Stomach (tissue), 9 donors: ENCODE data around the gene SUCLG2. TPM values are rescaled to one million over a fixed set of nuclear protein-coding genes. Genes with fewer than 3 reads are reported as not detected.
"Not testable (repeated sequence)": the region's sequence is repeated elsewhere in the genome, so short reads cannot be mapped to it uniquely, and the experiment has no call there.

Experiments used
- DNase-seq, 2 donors: peaks; one replicate each; pipeline versions ENCODE4 v3.0.0 to v3.0.0-alpha.2; 2013 to 2019
- H3K27ac ChIP-seq, 5 donors: fragments of 200-600 bp in 4 of 5; sonication (generic) in 4 of 5; one replicate each; pipeline ENCODE4 v1.5.1; 2013 to 2019; ENCODE audit warnings: mild to moderate bottlenecking in 1 of 5, moderate library complexity in 1 of 5
- H3K27me3 ChIP-seq, 3 donors: fragments of 200-600 bp; sonication (generic); one replicate each; pipeline ENCODE4 v1.5.1; 2017 to 2019; ENCODE audit warnings: mixed run types in 1 of 3
- H3K36me3 ChIP-seq, 4 donors: fragments of 200-600 bp; sonication (generic); 1 replicate in 3 of 4; 2 replicates in 1 of 4; pipeline ENCODE4 v1.5.1; 2016 to 2019
- H3K4me1 ChIP-seq, 4 donors: fragments of 200-600 bp; sonication (generic); one replicate each; pipeline ENCODE4 v1.5.1; 2016 to 2019
- H3K4me3 ChIP-seq, 4 donors: fragments of 200-600 bp; sonication (generic) in 3 of 4; one replicate each; pipeline ENCODE4 v1.5.1; 2016 to 2019; ENCODE audit warnings: mild to moderate bottlenecking in 1 of 4
- H3K9me3 ChIP-seq, 4 donors: fragments of 200-600 bp; sonication (generic); one replicate each; pipeline ENCODE4 v1.5.1; 2016 to 2019
- CTCF ChIP-seq, 7 experiments: fragments of 450-650 bp in 4 of 7; fragments of 200-600 bp in 3 of 7; sonication (generic) in 3 of 7; IDR thresholded peaks; one replicate each; pipeline ENCODE4 v1.5.1; 2016 to 2019; ENCODE audit warnings: antibody characterized with exemption in 7 of 7, control low read depth in 2 of 7, mild to moderate bottlenecking in 1 of 7
- EP300 ChIP-seq: sonication (generic); formaldehyde crosslinking; IDR thresholded peaks from one replicate; pipeline ENCODE4 v1.6.1; 2017; ENCODE audit warnings: antibody characterized with exemption
- POLR2A ChIP-seq, 4 donors: fragments of 450-650 bp; IDR thresholded peaks; one replicate each; pipeline ENCODE4 v1.6.1; 2016; ENCODE audit warnings: antibody characterized with exemption in 4 of 4, control low read depth in 2 of 4, mild to moderate bottlenecking in 1 of 4, moderate library complexity in 1 of 4
- POLR2AphosphoS5 ChIP-seq, 3 donors: sonication (generic); formaldehyde crosslinking; IDR thresholded peaks; one replicate each; pipeline ENCODE4 v1.6.1; 2016; ENCODE audit warnings: antibody characterized with exemption in 3 of 3
- WGBS, 5 donors: extraction: QIAGEN DNeasy Blood & Tissue Kit in 3 of 5; methylation state at CpG; one replicate each; pipeline versions ENCODE4 v1.1.5 to v1.1.7; 2013 to 2018; 5-methylcytosine and 5-hydroxymethylcytosine counted together
- intact Hi-C: fragments of 100-400 bp; cut with DNase I; formaldehyde crosslinking; loops from one replicate; pipeline ENCODE4 v1.15.1; 2023; ENCODE audit warnings: low total_unique reads
- polyA plus RNA-seq, 3 donors: library from polyadenylated mRNA; stranded (reverse); fragments of 200-250 nt; gene quantifications; one replicate each; pipeline ENCODE4 v1.2.3, GENCODE V29; 2013
- total RNA-seq, 5 donors: library from RNA; depleted of rRNA; stranded (reverse); fragments of >200 nt; gene quantifications; one replicate each; pipeline versions ENCODE4 v1.1.0 to v1.2.3, GENCODE V29; 2014 to 2016
- donor health status: healthy with polysubstance abuse.
- donor health status: Bipolar disorder and iron deficiency.
- donor health status: healthy.

The SUCLG2 gene
- total and polyA plus RNA-seq, 8 donors, result 30.9 to 174 (median 74.9) TPM

DNA sequence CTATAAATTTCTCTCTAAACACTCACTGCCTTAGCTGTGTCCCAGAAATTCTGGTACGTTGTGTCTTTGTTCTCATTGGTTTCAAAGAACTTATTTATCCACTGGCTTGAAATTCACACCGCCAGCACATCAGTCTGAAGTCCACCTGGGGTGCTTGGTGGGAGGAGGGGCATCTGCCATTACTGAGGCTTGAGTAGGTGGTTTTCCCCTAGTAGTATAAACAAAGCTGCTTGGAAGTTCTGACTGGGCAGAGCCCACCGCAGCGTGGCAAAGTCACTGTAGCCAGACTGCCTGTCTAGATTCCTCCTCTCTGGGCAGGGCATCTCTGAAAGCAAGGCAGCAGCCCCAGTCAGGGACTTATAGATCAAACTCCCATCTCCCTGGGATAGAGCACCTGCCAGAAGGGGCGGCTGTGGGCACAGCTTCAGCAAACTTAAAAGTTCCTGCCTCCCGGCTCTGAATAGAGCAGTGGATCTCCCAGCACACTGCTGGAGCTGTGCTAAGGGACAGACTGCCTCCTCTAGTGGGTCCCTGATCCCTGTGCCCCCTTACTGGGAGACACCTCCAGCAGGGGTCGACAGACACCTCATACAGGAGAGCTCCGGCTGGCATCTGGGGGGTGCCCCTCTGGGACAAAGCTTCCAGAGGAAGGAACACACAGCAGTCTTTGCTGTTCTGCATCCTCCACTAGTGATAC, 114.1 kb downstream of the SUCLG2 start:
- no peak overlapping the region for H3K27ac ChIP-seq
- peaks cover 0 to 8% (median 0%) of the 10 kb centered on the region in 4 donors for H3K9me3 ChIP-seq
- no peaks in the 10 kb centered on the region for H3K27me3 ChIP-seq
- H3K4me3 ChIP-seq, result no peak overlapping the region
- WGBS, 5 donors, result 68 to 92% (median 86%) methylated on average over 6 to 8 of the region's 8 CpGs
- no peak for DNase-seq
- intact Hi-C loops, result no loop called here
- peaks cover 0 to 4% (median 0%) of the 10 kb centered on the region in 4 donors for H3K36me3 ChIP-seq
- H3K4me1 ChIP-seq, result peaks cover 0 to 4% (median 0%) of the 10 kb centered on the region in 4 donors
- TF ChIP-seq POLR2A (IDR thresholded peaks at IDR 0.05) (no peak), EP300 (no peak), POLR2AphosphoS5 (IDR thresholded peaks at IDR 0.05) (no peak), CTCF (IDR thresholded peaks at IDR 0.05) (no peak)

- DNase-seq, H3K27ac ChIP-seq, H3K4me1 ChIP-seq, H3K27me3 ChIP-seq, H3K36me3 ChIP-seq, H3K4me3 ChIP-seq, intact Hi-C loops, H3K9me3 ChIP-seq: not testable (repeated sequence)
- 87 to 98% (median 96%) methylated on average over 4 of the region's 4 CpGs for WGBS, 5 donors
These were observed 117.2 kb downstream of the SUCLG2 start for GRCh38 chr3:67537203-67537602.

GRCh38 chr3:67535006-67535405, 119.4 kb downstream of the SUCLG2 start:
- no peak overlapping the region for H3K27ac ChIP-seq
- intact Hi-C loops, result no loop called here
- H3K4me1 ChIP-seq, result peaks cover 0 to 3% (median 0%) of the 10 kb centered on the region in 4 donors
- H3K36me3 ChIP-seq, result no peaks in the 10 kb centered on the region
- no peak for DNase-seq
- H3K27me3 ChIP-seq, result no peaks in the 10 kb centered on the region
- H3K9me3 ChIP-seq, result no peaks in the 10 kb centered on the region
- WGBS, 5 donors, result 79 to 88% (median 82%) methylated on average over 3 of the region's 3 CpGs
- H3K4me3 ChIP-seq, result no peak overlapping the region
- no peak for TF ChIP-seq POLR2AphosphoS5 (IDR thresholded peaks at IDR 0.05)
- no peak for TF ChIP-seq EP300
- no peak for TF ChIP-seq CTCF (IDR thresholded peaks at IDR 0.05)
- TF ChIP-seq POLR2A (IDR thresholded peaks at IDR 0.05), result no peak

GRCh38 chr3:67534594-67534993, 119.8 kb downstream of the SUCLG2 start:
- no peak for DNase-seq
- TF ChIP-seq POLR2A (IDR thresholded peaks at IDR 0.05), result no peak
- TF ChIP-seq POLR2AphosphoS5 (IDR thresholded peaks at IDR 0.05), result no peak
- no peak for TF ChIP-seq CTCF (IDR thresholded peaks at IDR 0.05)
- no peak for TF ChIP-seq EP300
- Histone ChIP-seq H3K9me3 (no peaks in the 10 kb centered on the region), H3K36me3 (no peaks in the 10 kb centered on the region), H3K4me1 (peaks cover 0 to 6% (median 0%) of the 10 kb centered on the region in 4 donors), H3K27ac (no peak overlapping the region), H3K4me3 (no peak overlapping the region), H3K27me3 (no peaks in the 10 kb centered on the region)
- intact Hi-C loops, result no loop called here
